ENCODE measurements around the gene XDH.

DNA sequence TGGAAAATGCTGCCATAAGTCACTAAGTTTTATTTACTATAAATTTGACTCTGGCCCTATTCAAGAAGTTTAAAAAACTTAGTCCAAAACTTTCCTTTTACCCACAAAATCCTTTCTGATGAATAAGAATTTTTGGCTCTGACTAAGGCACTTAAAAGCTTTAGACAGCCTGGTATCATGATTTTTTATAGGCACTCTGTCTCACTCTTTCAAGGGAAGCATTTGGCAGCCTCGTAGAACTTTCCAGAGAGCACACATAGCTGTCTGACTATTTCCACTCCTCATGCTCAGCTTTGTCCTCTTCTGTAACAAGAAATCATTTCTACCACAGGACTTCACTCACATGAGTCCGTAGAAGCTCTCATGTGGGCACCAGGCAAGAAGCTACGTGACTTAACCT, 32.3 kb upstream of the XDH start:
- TF ChIP-seq, protein P1, sequence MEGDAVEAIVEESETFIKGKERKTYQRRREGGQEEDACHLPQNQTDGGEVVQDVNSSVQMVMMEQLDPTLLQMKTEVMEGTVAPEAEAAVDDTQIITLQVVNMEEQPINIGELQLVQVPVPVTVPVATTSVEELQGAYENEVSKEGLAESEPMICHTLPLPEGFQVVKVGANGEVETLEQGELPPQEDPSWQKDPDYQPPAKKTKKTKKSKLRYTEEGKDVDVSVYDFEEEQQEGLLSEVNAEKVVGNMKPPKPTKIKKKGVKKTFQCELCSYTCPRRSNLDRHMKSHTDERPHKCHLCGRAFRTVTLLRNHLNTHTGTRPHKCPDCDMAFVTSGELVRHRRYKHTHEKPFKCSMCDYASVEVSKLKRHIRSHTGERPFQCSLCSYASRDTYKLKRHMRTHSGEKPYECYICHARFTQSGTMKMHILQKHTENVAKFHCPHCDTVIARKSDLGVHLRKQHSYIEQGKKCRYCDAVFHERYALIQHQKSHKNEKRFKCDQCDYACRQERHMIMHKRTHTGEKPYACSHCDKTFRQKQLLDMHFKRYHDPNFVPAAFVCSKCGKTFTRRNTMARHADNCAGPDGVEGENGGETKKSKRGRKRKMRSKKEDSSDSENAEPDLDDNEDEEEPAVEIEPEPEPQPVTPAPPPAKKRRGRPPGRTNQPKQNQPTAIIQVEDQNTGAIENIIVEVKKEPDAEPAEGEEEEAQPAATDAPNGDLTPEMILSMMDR (conservative IDR thresholded peaks at IDR 0.05; ENCODE audit: low read depth, low read length): no peak
- TF ChIP-seq EZH2 (IDR thresholded peaks at IDR 0.05; ENCODE audit: low read length, unreplicated experiment) (no peak), EZH2phosphoT487 (IDR thresholded peaks at IDR 0.05; ENCODE audit: borderline replicate concordance, low read length) (no peak)
